Caco-2 (cell line): ENCODE data around the gene DSC1. TPM values are rescaled to one million over a fixed set of nuclear protein-coding genes. Genes with fewer than 3 reads are reported as not detected.

Experiments
- BruUV-seq: library from RNA; stranded (reverse); fragments of 400-500 nt; replicated peaks from 2 replicates; lab custom pipeline; 2021; lab: Mats Ljungman, UMichigan
- CTCF ChIA-PET: fragments of 300-600 bp; sonication (Branson Sonifier 250); formaldehyde crosslinking; loops from one replicate; lab custom pipeline; 2022; ENCODE audit warnings: antibody characterized with exemption; lab: Charles Lee
- POLR2A ChIA-PET: fragments of 300-600 bp; sonication (Branson Sonifier 250); formaldehyde crosslinking; loops from one replicate; lab custom pipeline; 2022; ENCODE audit warnings: antibody characterized with exemption; lab: Charles Lee
- DNase-seq, 2 experiments: peaks; one replicate each; pipeline versions ENCODE4 v3.0.0 to v3.0.0-alpha.2; 2020 to 2022
- H3K27me3 ChIP-seq: replicated peaks from 2 replicates; pipeline ENCODE4 v1.6.0; 2011; ENCODE audit warnings: low read length; ENCODE audit not compliant: control insufficient read depth, insufficient read depth
- H3K36me3 ChIP-seq: 2 replicates; pipeline ENCODE4 v1.5.1; 2011; ENCODE audit warnings: low read length; ENCODE audit not compliant: control insufficient read depth, insufficient read depth
- H3K4me1 ChIP-seq: fragments of 250-450 bp; sonication (Bioruptor Pico); 2 replicates; pipeline ENCODE4 v1.5.1; 2020; ENCODE audit warnings: mild to moderate bottlenecking
- H3K4me3 ChIP-seq: 2 replicates; pipeline ENCODE4 v1.5.1; 2011; ENCODE audit warnings: low read depth, mild to moderate bottlenecking, control low read depth, low read length
- H3K9me3 ChIP-seq: fragments of 250-450 bp; sonication (Bioruptor Pico); 2 replicates; pipeline ENCODE4 v1.5.1; 2020; ENCODE audit warnings: mild to moderate bottlenecking, moderate library complexity
- H3K27ac Mint-ChIP-seq: one replicate; pipeline ENCODE4 v1.8.0; 2022; ENCODE audit warnings: mixed read lengths; ENCODE audit not compliant: unreplicated experiment
- H3K27me3 Mint-ChIP-seq: one replicate; pipeline ENCODE4 v1.8.0; 2022; ENCODE audit warnings: mixed read lengths; ENCODE audit not compliant: insufficient read depth, unreplicated experiment
- H3K36me3 Mint-ChIP-seq: one replicate; pipeline ENCODE4 v1.8.0; 2022; ENCODE audit warnings: mild to moderate bottlenecking, mixed read lengths; ENCODE audit not compliant: insufficient read depth, unreplicated experiment
- H3K4me1 Mint-ChIP-seq: one replicate; pipeline ENCODE4 v1.8.0; 2022; ENCODE audit warnings: low read depth, mixed read lengths; ENCODE audit not compliant: unreplicated experiment
- H3K4me3 Mint-ChIP-seq: one replicate; pipeline ENCODE4 v1.8.0; 2022; ENCODE audit warnings: mild to moderate bottlenecking, moderate library complexity, mixed read lengths; ENCODE audit not compliant: unreplicated experiment
- H3K9me3 Mint-ChIP-seq: one replicate; pipeline ENCODE4 v1.8.0; 2022; ENCODE audit warnings: mixed read lengths; ENCODE audit not compliant: unreplicated experiment
- intact Hi-C: fragments of 100-400 bp; cut with micrococcal nuclease; formaldehyde crosslinking; loops from one replicate; pipeline ENCODE4 v1.10.0; 2022; ENCODE audit not compliant: unreplicated experiment
- total RNA-seq: library from RNA; stranded (reverse); gene quantifications from 2 replicates; pipeline ENCODE4 v1.2.3, GENCODE V29; 2022
- TF ChIP-seq, protein P1 (sequence below), 2 experiments: fragments of 200-600 bp in 1 of 2; IDR thresholded peaks; 1 replicate in 1 of 2; 2 replicates in 1 of 2; pipeline versions ENCODE4 v1.5.1 to v1.8.0; 2011 to 2022; ENCODE audit warnings: antibody characterized with exemption in 1 of 2, control low read depth in 1 of 2, inconsistent platforms in 1 of 2, low read depth in 1 of 2, low read length in 1 of 2, mild to moderate bottlenecking in 1 of 2, moderate library complexity in 1 of 2; ENCODE audit not compliant: insufficient read depth in 1 of 2, severe bottlenecking in 1 of 2, unreplicated experiment in 1 of 2

The DSC1 gene
- total RNA-seq, 1 experiment from 2014 or later: 0.11 TPM

DNA sequence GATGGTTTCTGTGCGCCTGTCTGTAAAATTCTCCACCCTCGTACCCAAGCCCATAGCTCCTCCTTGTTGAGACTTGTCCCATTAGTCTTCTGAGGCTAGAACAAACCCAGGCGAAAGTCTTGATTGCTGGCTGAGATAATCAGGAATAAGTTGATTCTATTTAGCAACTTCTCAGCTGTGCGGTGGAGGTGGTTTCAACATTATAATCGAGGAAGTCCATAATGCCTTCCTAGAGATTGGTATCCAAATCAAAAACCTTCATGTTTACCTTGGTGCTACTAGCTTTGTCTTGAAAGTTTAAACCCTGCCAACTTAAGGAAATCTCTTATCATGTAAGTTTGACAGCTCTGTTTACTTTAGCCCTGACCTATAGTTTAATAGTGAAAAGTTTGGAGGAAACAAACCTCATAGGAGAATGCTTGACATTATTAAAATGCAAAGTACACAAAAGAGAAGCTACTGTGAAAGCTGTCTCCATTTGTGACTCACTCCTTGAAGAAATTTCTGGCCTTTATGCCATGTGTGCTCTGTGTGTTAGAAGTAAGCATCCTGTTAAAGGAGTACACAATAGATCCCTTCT is 36.6 kb upstream of the DSC1 start:
- TF ChIP-seq, protein P1, sequence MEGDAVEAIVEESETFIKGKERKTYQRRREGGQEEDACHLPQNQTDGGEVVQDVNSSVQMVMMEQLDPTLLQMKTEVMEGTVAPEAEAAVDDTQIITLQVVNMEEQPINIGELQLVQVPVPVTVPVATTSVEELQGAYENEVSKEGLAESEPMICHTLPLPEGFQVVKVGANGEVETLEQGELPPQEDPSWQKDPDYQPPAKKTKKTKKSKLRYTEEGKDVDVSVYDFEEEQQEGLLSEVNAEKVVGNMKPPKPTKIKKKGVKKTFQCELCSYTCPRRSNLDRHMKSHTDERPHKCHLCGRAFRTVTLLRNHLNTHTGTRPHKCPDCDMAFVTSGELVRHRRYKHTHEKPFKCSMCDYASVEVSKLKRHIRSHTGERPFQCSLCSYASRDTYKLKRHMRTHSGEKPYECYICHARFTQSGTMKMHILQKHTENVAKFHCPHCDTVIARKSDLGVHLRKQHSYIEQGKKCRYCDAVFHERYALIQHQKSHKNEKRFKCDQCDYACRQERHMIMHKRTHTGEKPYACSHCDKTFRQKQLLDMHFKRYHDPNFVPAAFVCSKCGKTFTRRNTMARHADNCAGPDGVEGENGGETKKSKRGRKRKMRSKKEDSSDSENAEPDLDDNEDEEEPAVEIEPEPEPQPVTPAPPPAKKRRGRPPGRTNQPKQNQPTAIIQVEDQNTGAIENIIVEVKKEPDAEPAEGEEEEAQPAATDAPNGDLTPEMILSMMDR (IDR thresholded peaks at IDR 0.05; ENCODE audit: insufficient read depth in 1 of 2, low read depth in 1 of 2, low read length in 1 of 2, severe bottlenecking in 1 of 2, unreplicated experiment in 1 of 2): no peak
- POLR2A ChIA-PET: no interaction called here
- Histone ChIP-seq H3K27me3 (no peaks in the 10 kb centered on the region), H3K36me3 (no peaks in the 10 kb centered on the region), H3K9me3 (no peaks in the 10 kb centered on the region), H3K4me3 (no peak overlapping the region), H3K4me1 (no peaks in the 10 kb centered on the region)
- DNase-seq: no peak
- Mint-ChIP-seq H3K4me3 (no peak overlapping the region), H3K27ac (no peak overlapping the region), H3K4me1 (no peaks in the 10 kb centered on the region), H3K36me3 (no peaks in the 10 kb centered on the region), H3K9me3 (no peaks in the 10 kb centered on the region), H3K27me3 (no peaks in the 10 kb centered on the region)
- CTCF ChIA-PET: no interaction called here
- BruUV-seq: no TSS peak
- intact Hi-C loops: no loop called here

- no peaks in the 10 kb centered on the region for H3K4me1 Mint-ChIP-seq
- no peak overlapping the region for H3K4me3 Mint-ChIP-seq
- no peak overlapping the region for H3K4me3 ChIP-seq
- no peaks in the 10 kb centered on the region for H3K9me3 Mint-ChIP-seq
- no peaks in the 10 kb centered on the region for H3K27me3 ChIP-seq
- no peak overlapping the region for H3K27ac Mint-ChIP-seq
- H3K36me3 ChIP-seq: no peaks in the 10 kb centered on the region
- BruUV-seq: no TSS peak
- no peak for DNase-seq
- H3K4me1 ChIP-seq: no peaks in the 10 kb centered on the region
- H3K27me3 Mint-ChIP-seq: no peaks in the 10 kb centered on the region
- TF ChIP-seq, protein P1 (IDR thresholded peaks at IDR 0.05; ENCODE audit: insufficient read depth in 1 of 2, low read depth in 1 of 2, low read length in 1 of 2, severe bottlenecking in 1 of 2, unreplicated experiment in 1 of 2): no peak
- POLR2A ChIA-PET: no interaction called here
- CTCF ChIA-PET: no interaction called here
- no peaks in the 10 kb centered on the region for H3K9me3 ChIP-seq
- intact Hi-C loops: no loop called here
- H3K36me3 Mint-ChIP-seq: no peaks in the 10 kb centered on the region
Observed at GRCh38 chr18:31197676-31198075, 35.0 kb upstream of the DSC1 start.

DNA sequence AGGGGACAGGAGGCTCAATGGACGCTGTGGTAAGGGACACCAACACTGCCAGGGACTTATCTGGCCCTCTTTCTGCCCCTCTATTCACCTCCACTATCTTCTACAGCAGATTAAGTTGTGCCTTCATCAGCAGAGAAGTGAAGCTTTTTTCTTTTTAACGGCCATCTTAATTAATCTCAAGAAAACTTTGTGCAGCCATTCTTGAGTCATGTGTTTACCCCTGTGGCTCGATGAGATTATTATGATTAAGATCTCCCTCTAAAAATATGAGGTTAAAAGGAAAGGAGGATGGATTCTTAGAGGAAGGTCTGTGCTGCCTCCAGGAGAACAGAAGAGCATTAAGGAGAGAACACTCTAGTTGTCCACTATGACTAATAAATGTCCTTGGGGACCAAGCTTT is 32.4 kb upstream of the DSC1 start:
- intact Hi-C loops: no loop called here
- H3K4me3 ChIP-seq: no peak overlapping the region
- no peak for DNase-seq
- peaks cover 4% of the 10 kb centered on the region for H3K4me1 ChIP-seq
- H3K27ac Mint-ChIP-seq: no peak overlapping the region
- BruUV-seq: no TSS peak
- ChIA-PET CTCF (no interaction called here), POLR2A (no interaction called here)
- no peaks in the 10 kb centered on the region for H3K36me3 ChIP-seq
- H3K4me1 Mint-ChIP-seq: peaks cover 7% of the 10 kb centered on the region
- no peaks in the 10 kb centered on the region for H3K27me3 ChIP-seq
- no peaks in the 10 kb centered on the region for H3K9me3 Mint-ChIP-seq
- no peak overlapping the region for H3K4me3 Mint-ChIP-seq
- H3K27me3 Mint-ChIP-seq: no peaks in the 10 kb centered on the region
- H3K9me3 ChIP-seq: no peaks in the 10 kb centered on the region
- H3K36me3 Mint-ChIP-seq: no peaks in the 10 kb centered on the region
- TF ChIP-seq, protein P1 (IDR thresholded peaks at IDR 0.05; ENCODE audit: insufficient read depth in 1 of 2, low read depth in 1 of 2, low read length in 1 of 2, severe bottlenecking in 1 of 2, unreplicated experiment in 1 of 2): no peak
